SKM-1 treated with dmso at 0.1 percent for 144 hours (cell line): Measurements from ENCODE around the gene MTREX.

Experiments
- DNase-seq: peaks from one replicate; lab custom pipeline; 2025; ENCODE audit not compliant: unreplicated experiment; lab: John Stamatoyannopoulos, UW

MTREX gene

GRCh38 chr5:55377810-55378209 lies 70.0 kb downstream of the MTREX start:
- no peak for DNase-seq

GRCh38 chr5:55383254-55383653 lies 75.5 kb downstream of the MTREX start:
- no peak for DNase-seq

GRCh38 chr5:55384072-55384471 lies 76.3 kb downstream of the MTREX start:
- no peak for DNase-seq

GRCh38 chr5:55385227-55385626 lies 77.4 kb downstream of the MTREX start:
- no peak for DNase-seq

GRCh38 chr5:55385846-55386245 lies 78.1 kb downstream of the MTREX start:
- no peak for DNase-seq

- DNase-seq = no peak
Measured at GRCh38 chr5:55386356-55386755, 78.6 kb downstream of the MTREX start.

GRCh38 chr5:55387865-55388264 lies 80.1 kb downstream of the MTREX start:
- no peak for DNase-seq

GRCh38 chr5:55391707-55392106 lies 83.9 kb downstream of the MTREX start:
- no peak for DNase-seq

GRCh38 chr5:55392669-55393068 lies 84.9 kb downstream of the MTREX start:
- no peak for DNase-seq

GRCh38 chr5:55393501-55394175 lies 85.8 kb downstream of the MTREX start:
- DNase-seq = no peak

- DNase-seq = no peak
Measured at GRCh38 chr5:55402199-55402598, 94.4 kb downstream of the MTREX start.

GRCh38 chr5:55406292-55406691 lies 98.5 kb downstream of the MTREX start:
- no peak for DNase-seq

- no peak for DNase-seq
Measured at GRCh38 chr5:55407059-55407684, 99.4 kb downstream of the MTREX start.

- no peak for DNase-seq
Measured at GRCh38 chr5:55407984-55408383, 100.2 kb downstream of the MTREX start.

GRCh38 chr5:55409775-55410174 lies 102.0 kb downstream of the MTREX start:
- DNase-seq = no peak

GRCh38 chr5:55410845-55411244 lies 103.1 kb downstream of the MTREX start:
- no peak for DNase-seq

- no peak for DNase-seq
Measured at GRCh38 chr5:55411876-55412275, 104.1 kb downstream of the MTREX start.

GRCh38 chr5:55413644-55414043 lies 105.9 kb downstream of the MTREX start:
- no peak for DNase-seq

- DNase-seq = no peak
Measured at GRCh38 chr5:55415071-55415470, 107.3 kb downstream of the MTREX start.

GRCh38 chr5:55416306-55416705 lies 108.5 kb downstream of the MTREX start:
- DNase-seq = no peak

- DNase-seq = no peak
Measured at GRCh38 chr5:55418994-55419968, 111.5 kb downstream of the MTREX start.

- DNase-seq = no peak
Measured at GRCh38 chr5:55421074-55421529, 113.3 kb downstream of the MTREX start.
